ENCODE measurements around the gene FCER2.

- no peak for TF ChIP-seq CTCF (IDR thresholded peaks at IDR 0.05; ENCODE audit: low read depth, low read length, poor library complexity, severe bottlenecking)
- TF ChIP-seq EZH2phosphoT487 (IDR thresholded peaks at IDR 0.05; ENCODE audit: borderline replicate concordance, low read length): no peak
Measured at GRCh38 chr19:7701654-7702457, at the start of gene FCER2.
